WI38 (cell line): Measurements from ENCODE around the gene ZNF606.
"Not testable (repeated sequence)": the region's sequence is repeated elsewhere in the genome, so short reads cannot be mapped to it uniquely, and the experiment has no call there.

Source experiments
- H3K4me3 ChIP-seq: 2 replicates; pipeline ENCODE4 v1.5.1; 2011; ENCODE audit warnings: low read depth, mild to moderate bottlenecking, control low read depth, low read length
- CTCF ChIP-seq: IDR thresholded peaks from 2 replicates; pipeline ENCODE4 v1.5.1; 2012; ENCODE audit warnings: low read depth, mild to moderate bottlenecking, control low read depth, low read length

Gene ZNF606

GRCh38 chr19:58009666-58010301, 7.2 kb upstream of the ZNF606 start:
- no peak for TF ChIP-seq CTCF
- peak overlapping the region; percentile 41 for H3K4me3 ChIP-seq

GRCh38 chr19:58009301-58009665, 6.7 kb upstream of the ZNF606 start:
- no peak for TF ChIP-seq CTCF
- H3K4me3 ChIP-seq: peak overlapping the region; percentile 41

- H3K4me3 ChIP-seq: not testable (repeated sequence)
These were observed 6.3 kb upstream of the ZNF606 start for GRCh38 chr19:58008877-58009276.

- H3K4me3 ChIP-seq: no peak overlapping the region
- no peak for TF ChIP-seq CTCF
These were observed 4.7 kb upstream of the ZNF606 start for GRCh38 chr19:58007285-58007684.

- H3K4me3 ChIP-seq: peak overlapping the region; percentile 85
- TF ChIP-seq CTCF: no peak
These were observed 681 bp upstream of the ZNF606 start for GRCh38 chr19:58003174-58003828.

GRCh38 chr19:58001895-58002369, 688 bp downstream of the ZNF606 start:
- no peak for TF ChIP-seq CTCF
- peak overlapping the region; percentile 85 for H3K4me3 ChIP-seq

GRCh38 chr19:58000677-58001076, 1.9 kb downstream of the ZNF606 start:
- no peak overlapping the region for H3K4me3 ChIP-seq
- TF ChIP-seq CTCF: no peak
